Lower lobe of right lung (tissue), 2 donors: ENCODE data around the gene PYCR2. TPM values are rescaled to one million over a fixed set of nuclear protein-coding genes. Genes with fewer than 3 reads are reported as not detected.

Source experiments
- ATAC-seq, 2 donors: fragments of 200-7000 bp; cut with Tn5 transposase; one replicate each; pipeline ENCODE4 v1.9.1; 2020 to 2022; ENCODE audit warnings: mild to moderate bottlenecking in 2 of 2, moderate library complexity in 2 of 2
- DNase-seq: peaks from one replicate; pipeline ENCODE4 v3.0.0-alpha.2; 2020
- H3K27ac ChIP-seq: fragments of 200-600 bp; one replicate; pipeline ENCODE4 v1.8.0; 2022
- H3K27me3 ChIP-seq: fragments of 200-600 bp; one replicate; pipeline ENCODE4 v1.8.0; 2022; ENCODE audit warnings: low read depth
- H3K36me3 ChIP-seq: fragments of 200-600 bp; one replicate; pipeline ENCODE4 v1.8.0; 2022; ENCODE audit warnings: mild to moderate bottlenecking
- H3K4me1 ChIP-seq: fragments of 200-600 bp; one replicate; pipeline ENCODE4 v1.8.0; 2022
- H3K4me3 ChIP-seq: fragments of 200-600 bp; one replicate; pipeline ENCODE4 v1.8.0; 2022; ENCODE audit warnings: mild to moderate bottlenecking
- H3K9me3 ChIP-seq: fragments of 200-600 bp; one replicate; pipeline ENCODE4 v1.8.0; 2022
- CTCF ChIP-seq: fragments of 200-600 bp; IDR thresholded peaks from one replicate; pipeline ENCODE4 v1.8.0; 2022; ENCODE audit warnings: antibody characterized with exemption, mild to moderate bottlenecking
- intact Hi-C: fragments of 100-400 bp; cut with DNase I; formaldehyde crosslinking; loops from one replicate; pipeline ENCODE4 v1.11.0; 2022
- total RNA-seq: library from RNA; stranded (reverse); fragmentation: NEBNext Ultra II Directional; extraction: Animal tissue kit (Norgen Biotek cat#: 25700); gene quantifications from one replicate; pipeline ENCODE4 v1.2.1, GENCODE V29; 2021
- donor health status: DM: no; HTN: yes; CAD: no; lungs with severe emphysema.

PYCR2 gene
- total RNA-seq, 1 donor from 2014 or later, result 73.2 TPM

DNA sequence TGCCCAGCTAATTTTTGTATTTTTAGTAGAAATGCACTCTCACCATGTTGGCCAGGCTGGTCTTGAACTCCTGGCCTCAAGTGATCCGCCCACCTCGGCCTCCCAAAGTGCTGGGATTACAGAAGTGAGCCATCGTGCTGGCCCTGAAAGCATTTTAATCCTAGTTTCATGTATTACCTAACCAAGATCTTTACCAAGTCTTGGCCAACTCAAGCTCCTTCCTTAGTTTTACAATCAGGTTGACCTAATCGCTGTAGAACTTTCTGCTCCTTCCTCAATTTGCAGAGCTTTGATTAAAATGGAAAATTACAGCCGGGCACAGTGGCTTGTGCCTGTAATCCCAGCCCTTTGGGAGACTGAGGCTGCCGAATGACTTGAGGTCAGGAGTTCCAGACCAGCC is 38.7 kb downstream of the PYCR2 start:
- Histone ChIP-seq H3K27ac (no peak overlapping the region), H3K4me3 (no peak overlapping the region), H3K4me1 (peaks cover 21% of the 10 kb centered on the region), H3K27me3 (no peaks in the 10 kb centered on the region), H3K9me3 (no peaks in the 10 kb centered on the region), H3K36me3 (no peaks in the 10 kb centered on the region)
- TF ChIP-seq CTCF, result no peak
- DNase-seq (peak; percentile 41), ATAC-seq (no peak)
- intact Hi-C loops, result no loop called here

- no peaks in the 10 kb centered on the region for H3K9me3 ChIP-seq
- peak overlapping the region; percentile 100 for H3K4me3 ChIP-seq
- intact Hi-C loops, result no loop called here
- no peak for TF ChIP-seq CTCF
- no peaks in the 10 kb centered on the region for H3K27me3 ChIP-seq
- DNase-seq (peak; percentile 22), ATAC-seq (no peak)
- peak overlapping the region; percentile 97 for H3K27ac ChIP-seq
- H3K4me1 ChIP-seq, result peaks cover 37% of the 10 kb centered on the region
- H3K36me3 ChIP-seq, result no peaks in the 10 kb centered on the region
These were observed 40.3 kb downstream of the PYCR2 start for GRCh38 chr1:225883616-225884265.

DNA sequence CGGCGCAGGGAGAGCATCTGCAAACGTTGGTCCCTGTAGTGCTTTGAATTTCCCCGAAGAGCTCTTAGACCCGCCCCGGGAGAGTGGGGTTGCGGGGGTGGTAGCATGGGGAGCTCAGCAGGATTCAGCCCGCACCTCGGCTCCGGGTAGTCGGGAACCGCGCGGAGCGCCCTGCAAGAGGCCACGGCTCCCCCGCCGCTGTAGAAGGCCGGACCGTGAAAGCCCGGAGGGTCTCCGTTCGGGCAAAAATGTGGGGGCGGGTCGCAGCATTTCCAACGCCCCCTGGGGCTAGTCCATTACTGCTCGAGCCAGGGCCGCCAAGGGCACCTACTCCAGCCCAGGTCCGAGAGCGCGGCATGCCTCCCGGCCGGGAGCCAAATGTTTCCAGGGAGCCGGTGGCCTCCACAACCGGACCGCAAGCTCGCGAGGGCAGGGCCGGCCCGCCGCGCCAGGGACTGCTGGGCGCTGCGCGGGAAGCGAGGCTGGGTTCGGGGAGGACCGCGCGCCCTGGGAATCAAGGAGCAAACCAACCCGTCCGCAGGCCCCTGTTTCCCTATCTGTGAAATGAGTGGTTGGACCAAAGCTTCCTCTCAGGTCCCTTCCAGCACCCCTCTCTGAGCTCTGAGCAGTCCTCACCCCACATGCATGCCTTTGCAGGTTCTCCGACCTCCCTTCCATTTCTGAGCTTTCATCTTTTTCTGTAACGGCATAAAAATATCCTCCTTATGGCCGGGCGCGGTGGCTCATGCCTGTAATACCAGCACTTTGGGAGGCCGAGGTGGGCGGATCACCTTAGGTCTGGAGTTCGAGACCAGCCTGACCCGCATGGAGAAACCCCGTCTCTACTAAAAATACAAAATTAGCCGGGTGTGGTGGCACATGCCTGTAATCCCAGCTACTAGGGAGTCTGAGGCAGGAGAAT is 41.1 kb downstream of the PYCR2 start:
- peak; percentile 75 for DNase-seq
- Histone ChIP-seq H3K27ac (peak overlapping the region; percentile 97), H3K36me3 (no peaks in the 10 kb centered on the region), H3K4me1 (peaks cover 44% of the 10 kb centered on the region), H3K4me3 (peak overlapping the region; percentile 100), H3K27me3 (no peaks in the 10 kb centered on the region), H3K9me3 (no peaks in the 10 kb centered on the region)
- TF ChIP-seq CTCF, result no peak
- ATAC-seq, result peak; percentile 53 to 65
- intact Hi-C loops, result no loop called here

DNA sequence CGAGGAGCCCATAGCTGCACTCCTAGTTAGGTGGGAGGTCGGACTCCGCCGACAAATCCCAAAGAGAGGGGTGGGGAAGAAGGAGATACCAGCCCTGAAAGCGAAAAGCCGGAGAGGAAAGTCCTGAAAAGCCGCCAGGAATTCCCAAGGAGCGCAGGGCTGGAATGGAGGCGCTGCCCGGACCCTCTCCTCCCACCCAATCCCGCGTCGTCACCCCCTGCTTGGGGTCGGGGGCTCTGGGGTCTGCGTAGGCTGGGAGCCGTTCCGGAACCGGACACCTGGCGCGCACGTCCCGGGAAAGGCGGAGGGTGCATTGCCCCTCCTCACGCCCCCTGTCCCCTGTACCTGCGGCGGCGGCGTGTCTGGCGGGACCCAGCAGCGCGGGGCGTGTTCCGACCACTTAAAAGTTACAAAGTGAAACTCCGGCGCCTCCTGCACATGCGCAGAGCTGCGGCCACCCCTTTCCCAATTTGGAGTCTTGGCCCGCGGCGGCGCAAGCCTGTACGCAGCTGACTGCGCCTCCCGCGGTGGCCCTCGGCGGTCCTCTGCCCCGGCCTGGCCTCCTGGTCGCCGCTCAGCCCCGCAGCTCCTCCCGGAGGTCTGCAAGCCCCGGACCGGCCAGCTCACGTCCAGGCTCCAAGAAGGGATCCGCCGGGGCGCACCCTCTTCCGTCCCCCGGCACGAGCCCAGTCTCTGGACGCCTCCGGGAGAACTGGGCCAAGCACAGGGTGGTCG is 41.9 kb downstream of the PYCR2 start, which contains the start of gene TMEM63A:
Gene TMEM63A, minus strand, starts transcription at position 422 of the 735 bp plus-strand sequence. CDS start 4,800 bp downstream, outside the sequence.
- peak; percentile 93 to 95 for ATAC-seq
- peak; percentile 96 for DNase-seq
- Histone ChIP-seq H3K4me3 (peak within 1 kb of the TSS; percentile 100), H3K9me3 (no peaks in the 10 kb centered on the region), H3K27ac (peak within 1 kb of the TSS; percentile 97), H3K36me3 (peaks cover 8% of the 10 kb centered on the region), H3K4me1 (peaks cover 52% of the 10 kb centered on the region), H3K27me3 (no peaks in the 10 kb centered on the region)
- intact Hi-C loops, result no loop called here
- TF ChIP-seq CTCF, result peak; percentile 52
